ENCODE measurements around the gene RPS21.

GRCh38 chr20:62413025-62413570 lies 26.2 kb downstream of the RPS21 start:
- TF ChIP-seq EZH2phosphoT487 (IDR thresholded peaks at IDR 0.05; ENCODE audit: insufficient read depth, low read depth) (no peak), EZH2 (IDR thresholded peaks at IDR 0.05; ENCODE audit: insufficient read depth, poor library complexity, severe bottlenecking) (no peak)

Data from GM23248 (cell line).